ENCODE measurements around the gene AUNIP.

GRCh38 chr1:25837262-25837875 is 21.9 kb downstream of the AUNIP start:
- TF ChIP-seq CTCF (conservative IDR thresholded peaks at IDR 0.05; ENCODE audit: low read depth in 2 of 2) = peak; percentile 59 to 66
- TF ChIP-seq REST (IDR thresholded peaks at IDR 0.05; ENCODE audit: unreplicated experiment) = no peak
- no peak for TF ChIP-seq POLR2AphosphoS5 (IDR thresholded peaks at IDR 0.05; ENCODE audit: low read depth)

Measured in GM23338 (cell line).